Liver (tissue), 9 donors: ENCODE measurements around the gene ERFE. TPM values are rescaled to one million over a fixed set of nuclear protein-coding genes. Genes with fewer than 3 reads are reported as not detected.

Experiments used
- DNase-seq: peaks from one replicate; pipeline ENCODE4 v3.0.0-alpha.2; 2017; ENCODE audit warnings: low spot score
- H3K27ac ChIP-seq, 2 donors: one replicate each; pipeline ENCODE4 v1.7.0; 2013; ENCODE audit warnings: inconsistent platforms in 2 of 2, low read length in 2 of 2, control low read depth in 1 of 2, low read depth in 1 of 2, mild to moderate bottlenecking in 1 of 2
- H3K27me3 ChIP-seq, 4 donors: one replicate each; pipeline versions ENCODE4 v1.6.1 to v1.7.0; 2013; ENCODE audit warnings: low read length in 3 of 4, inconsistent platforms in 1 of 4, mild to moderate bottlenecking in 1 of 4, moderate library complexity in 1 of 4; ENCODE audit not compliant: control insufficient read depth in 4 of 4, insufficient read depth in 4 of 4
- H3K36me3 ChIP-seq, 4 donors: one replicate each; pipeline versions ENCODE4 v1.6.1 to v1.7.0; 2013; ENCODE audit warnings: low read length in 3 of 4, mild to moderate bottlenecking in 3 of 4, low read depth in 1 of 4, moderate library complexity in 1 of 4; ENCODE audit not compliant: control insufficient read depth in 4 of 4, insufficient read depth in 3 of 4
- H3K4me1 ChIP-seq, 4 donors: one replicate each; pipeline versions ENCODE4 v1.6.1 to v1.7.0; 2013; ENCODE audit warnings: low read length in 3 of 4, mild to moderate bottlenecking in 3 of 4, moderate library complexity in 1 of 4; ENCODE audit not compliant: control insufficient read depth in 4 of 4, insufficient read depth in 4 of 4
- H3K4me3 ChIP-seq, 3 donors: one replicate each; pipeline versions ENCODE4 v1.6.1 to v1.7.0; 2013; ENCODE audit warnings: low read length in 3 of 3, control low read depth in 1 of 3, low read depth in 1 of 3, mild to moderate bottlenecking in 1 of 3
- H3K9ac ChIP-seq, 2 donors: one replicate each; pipeline ENCODE4 v1.7.0; 2013; ENCODE audit warnings: low read length in 2 of 2, mild to moderate bottlenecking in 2 of 2, moderate library complexity in 2 of 2, control low read depth in 1 of 2, low read depth in 1 of 2
- H3K9me3 ChIP-seq, 4 donors: one replicate each; pipeline versions ENCODE4 v1.6.1 to v1.7.0; 2013; ENCODE audit warnings: low read length in 3 of 4; ENCODE audit not compliant: control insufficient read depth in 4 of 4
- CTCF ChIP-seq: fragments of 150-350 bp; IDR thresholded peaks from 2 replicates; pipeline ENCODE4 v1.5.1; 2017; ENCODE audit warnings: improper control_type of control experiment, low read depth, low read length; ENCODE audit not compliant: missing input control
- FOXA1 ChIP-seq: IDR thresholded peaks from 2 replicates; pipeline ENCODE4 v1.6.1; 2016; ENCODE audit warnings: antibody characterized with exemption
- FOXA2 ChIP-seq: IDR thresholded peaks from 2 replicates; pipeline ENCODE4 v1.6.1; 2016; ENCODE audit warnings: antibody characterized with exemption
- GABPA ChIP-seq, 2 donors: IDR thresholded peaks in 1 of 2; conservative IDR thresholded peaks in 1 of 2; 2 replicates each; pipeline ENCODE4 v1.6.1; 2016; ENCODE audit warnings: antibody characterized with exemption in 2 of 2, mild to moderate bottlenecking in 1 of 2, moderate library complexity in 1 of 2
- HNF4A ChIP-seq, 2 donors: conservative IDR thresholded peaks; 2 replicates each; pipeline ENCODE4 v1.6.1; 2016; ENCODE audit warnings: antibody characterized with exemption in 2 of 2, mild to moderate bottlenecking in 2 of 2
- HNF4G ChIP-seq: IDR thresholded peaks from 2 replicates; pipeline ENCODE4 v1.6.1; 2016; ENCODE audit warnings: antibody characterized with exemption
- JUND ChIP-seq, 2 donors: IDR thresholded peaks; 2 replicates each; pipeline ENCODE4 v1.6.1; 2016; ENCODE audit warnings: antibody characterized with exemption in 2 of 2
- MAX ChIP-seq: IDR thresholded peaks from 2 replicates; pipeline ENCODE4 v1.6.1; 2016; ENCODE audit warnings: antibody characterized with exemption
- NR2F2 ChIP-seq: IDR thresholded peaks from 2 replicates; pipeline ENCODE4 v1.6.1; 2016; ENCODE audit warnings: antibody characterized with exemption
- RAD21 ChIP-seq, 2 donors: IDR thresholded peaks; 2 replicates each; pipeline ENCODE4 v1.6.1; 2016; ENCODE audit warnings: antibody characterized with exemption in 2 of 2, mild to moderate bottlenecking in 2 of 2
- RXRA ChIP-seq, 2 donors: IDR thresholded peaks; 2 replicates each; pipeline ENCODE4 v1.6.1; 2017 to 2018; ENCODE audit warnings: antibody characterized with exemption in 2 of 2, mild to moderate bottlenecking in 1 of 2
- TAF1 ChIP-seq: conservative IDR thresholded peaks from 2 replicates; pipeline ENCODE4 v1.6.1; 2016; ENCODE audit warnings: antibody characterized with exemption, mild to moderate bottlenecking
- YY1 ChIP-seq: IDR thresholded peaks from 2 replicates; pipeline ENCODE4 v1.6.1; 2016; ENCODE audit warnings: antibody characterized with exemption, mild to moderate bottlenecking
- ZBTB33 ChIP-seq: IDR thresholded peaks from 2 replicates; pipeline ENCODE4 v1.6.1; 2016; ENCODE audit warnings: antibody characterized with exemption
- WGBS: extraction: QIAGEN DNeasy Blood & Tissue Kit; methylation state at CpG from one replicate; pipeline ENCODE4 v1.1.7; 2013; 5-methylcytosine and 5-hydroxymethylcytosine counted together
- polyA plus RNA-seq, 2 donors: library from polyadenylated mRNA; stranded (reverse) in 1 of 2; unstranded in 1 of 2; fragments of 200-250 nt in 1 of 2; fragments of >200 nt in 1 of 2; fragmentation: Nextera tagmentation in 1 of 2; extraction: Ambion mirVana in 1 of 2; gene quantifications; one replicate each; pipeline versions ENCODE4 v1.2.1 to v1.2.3, GENCODE V29; 2013 to 2015
- total RNA-seq, 2 donors: library from RNA; depleted of rRNA; stranded (reverse); fragments of >200 nt; gene quantifications; one replicate each; pipeline ENCODE4 v1.2.3, GENCODE V29; 2014
- donor health status: healthy.
- donor health status: healthy.
- donor health status: healthy.
- donor health status: healthy.
- donor health status: healthy.

ERFE gene
- total and polyA plus RNA-seq, 4 donors: 0.17 to 14.0 TPM; not detected in 2

GRCh38 chr2:238132463-238133450 is 26.0 kb upstream of the ERFE start:
- no peaks in the 10 kb centered on the region for H3K36me3 ChIP-seq
- H3K4me1 ChIP-seq: peaks cover 0 to 8% (median 2%) of the 10 kb centered on the region in 4 donors
- no peak overlapping the region for H3K27ac ChIP-seq
- no peaks in the 10 kb centered on the region for H3K27me3 ChIP-seq
- WGBS: 96% methylated on average over 23 of the region's 23 CpGs
- no peak overlapping the region for H3K4me3 ChIP-seq
- DNase-seq: no peak
- H3K9ac ChIP-seq: no peak overlapping the region
- no peaks in the 10 kb centered on the region for H3K9me3 ChIP-seq
- TF ChIP-seq YY1 (no peak), ZBTB33 (no peak), HNF4G (no peak), JUND (IDR thresholded peaks at IDR 0.05) (no peak), RXRA (IDR thresholded peaks at IDR 0.05) (no peak), MAX (no peak), GABPA (IDR thresholded peaks at IDR 0.05 in 1 of 2, conservative IDR thresholded peaks at IDR 0.05 in 1 of 2) (no peak), CTCF (no peak), NR2F2 (no peak), FOXA2 (no peak), RAD21 (IDR thresholded peaks at IDR 0.05) (no peak), HNF4A (conservative IDR thresholded peaks at IDR 0.05) (no peak), TAF1 (no peak)

GRCh38 chr2:238133499-238134392 is 25.0 kb upstream of the ERFE start:
- H3K9me3 ChIP-seq: no peaks in the 10 kb centered on the region
- no peaks in the 10 kb centered on the region for H3K27me3 ChIP-seq
- WGBS: 87% methylated on average over 14 of the region's 14 CpGs
- no peak for TF ChIP-seq FOXA1
- no peak overlapping the region for H3K9ac ChIP-seq
- no peak for DNase-seq
- H3K4me3 ChIP-seq: no peak overlapping the region
- no peak overlapping the region for H3K27ac ChIP-seq
- no peaks in the 10 kb centered on the region for H3K36me3 ChIP-seq
- H3K4me1 ChIP-seq: peaks cover 0 to 8% (median 2%) of the 10 kb centered on the region in 4 donors
